K562 (cell line): ENCODE data around the gene TUT1. TPM values are rescaled to one million over a fixed set of nuclear protein-coding genes. Genes with fewer than 3 reads are reported as not detected.

Experiments
- BRD9 ChIP-seq: fragments of 450-650 bp; IDR thresholded peaks from 2 replicates; pipeline ENCODE4 v1.6.1; 2018; ENCODE audit warnings: low read depth; ENCODE audit not compliant: partially characterized antibody
- DDX20 ChIP-seq: fragments of 450-650 bp; IDR thresholded peaks from 2 replicates; pipeline ENCODE4 v1.6.1; 2016; ENCODE audit warnings: missing genetic modification characterization, low read depth, mild to moderate bottlenecking, missing compliant biosample characterization, moderate library complexity
- ETV1 ChIP-seq: fragments of 450-650 bp; conservative IDR thresholded peaks from 2 replicates; pipeline ENCODE4 v1.6.1; 2016; ENCODE audit warnings: missing genetic modification characterization, control low read depth, low read depth, missing compliant biosample characterization
- IRF9 ChIP-seq: fragments of 450-650 bp; IDR thresholded peaks from 2 replicates; pipeline ENCODE4 v1.6.1; 2016; ENCODE audit warnings: missing biosample characterization, missing genetic modification characterization
- MAFF ChIP-seq: IDR thresholded peaks from 2 replicates; pipeline ENCODE4 v1.6.1; 2012; ENCODE audit warnings: low read length, improper control_type of control experiment
- MEF2A ChIP-seq: IDR thresholded peaks from 2 replicates; pipeline ENCODE4 v1.6.1; 2011; ENCODE audit warnings: low read depth, mild to moderate bottlenecking, low read length, moderate library complexity; ENCODE audit not compliant: control insufficient read depth
- NCOR1 ChIP-seq: fragments of 450-650 bp; IDR thresholded peaks from 2 replicates; pipeline ENCODE4 v1.6.1; 2016; ENCODE audit warnings: mild to moderate bottlenecking, moderate library complexity
- NFATC3 ChIP-seq: fragments of 450-650 bp; IDR thresholded peaks from 2 replicates; pipeline ENCODE4 v1.6.1; 2017; ENCODE audit warnings: mild to moderate bottlenecking
- PTTG1 ChIP-seq: fragments of 450-650 bp; IDR thresholded peaks from 2 replicates; pipeline ENCODE4 v1.6.1; 2016; ENCODE audit warnings: low read depth, mild to moderate bottlenecking, missing genetic modification characterization, missing compliant biosample characterization
- SAP30 ChIP-seq: fragments of 200-600 bp; sonication (generic); IDR thresholded peaks from 2 replicates; pipeline ENCODE4 v1.6.1; 2012; ENCODE audit warnings: borderline replicate concordance, low read depth, mild to moderate bottlenecking, moderate library complexity, low read length, control low read depth, inconsistent platforms; ENCODE audit not compliant: insufficient read depth, poor library complexity, severe bottlenecking
- SOX6 ChIP-seq: fragments of 450-650 bp; IDR thresholded peaks from 2 replicates; pipeline ENCODE4 v1.6.1; 2014; ENCODE audit warnings: mild to moderate bottlenecking
- XRCC3 ChIP-seq: fragments of 450-650 bp; IDR thresholded peaks from 2 replicates; pipeline ENCODE4 v1.6.1; 2017; ENCODE audit warnings: mild to moderate bottlenecking, moderate library complexity
- YY1 ChIP-seq, 3 experiments: IDR thresholded peaks; 2 replicates each; pipeline ENCODE4 v1.6.1; 2011; ENCODE audit warnings: low read length in 2 of 3, mild to moderate bottlenecking in 2 of 3, moderate library complexity in 2 of 3, borderline replicate concordance in 1 of 3, control low read depth in 1 of 3, low read depth in 1 of 3; ENCODE audit not compliant: insufficient read depth in 3 of 3, insufficient replicate concordance in 2 of 3, control insufficient read depth in 1 of 3, insufficient read length in 1 of 3; ENCODE audit errors: extremely low read depth in 1 of 3
- ZNF347 ChIP-seq: fragments of 450-650 bp; formaldehyde crosslinking; IDR thresholded peaks from 2 replicates; pipeline ENCODE4 v1.4.0; 2020; ENCODE audit warnings: low read depth, mild to moderate bottlenecking, moderate library complexity
- ZNF79 ChIP-seq: fragments of 250-450 bp; sonication (Bioruptor Pico); IDR thresholded peaks from 2 replicates; pipeline ENCODE4 v1.4.0; 2020; ENCODE audit warnings: low read depth, mild to moderate bottlenecking, moderate library complexity
- polyA plus RNA-seq, 8 experiments: library from polyadenylated mRNA; depleted of rRNA in 4 of 8; stranded (reverse) in 5 of 8; unstranded in 3 of 8; fragments of >200 nt; fragmentation: Nextera tagmentation in 2 of 8; fragmentation: Illumina TruSeq in 1 of 8; extraction: Ambion mirVana in 2 of 8; extraction: Trizol in 1 of 8; gene quantifications; 2 replicates each; pipeline versions ENCODE4 v1.2.1 to v1.2.3, GENCODE V29; 2011 to 2014; ENCODE audit warnings: inconsistent platforms in 1 of 8, missing spikeins in 1 of 8
- total RNA-seq, 7 experiments: library from RNA; depleted of rRNA in 6 of 7; stranded (reverse); fragments of >200 nt in 6 of 7; fragmentation: Illumina TruSeq in 2 of 7; extraction: Trizol in 2 of 7; gene quantifications; 2 replicates each; pipeline versions ENCODE4 v1.2.1 to v1.2.3, GENCODE V29; 2011 to 2021; ENCODE audit warnings: low replicate concordance in 1 of 7
- TF ChIP-seq, protein P1 (sequence below): fragments of 450-650 bp; formaldehyde crosslinking; IDR thresholded peaks from 2 replicates; pipeline ENCODE4 v1.4.0; 2022; ENCODE audit warnings: missing genetic modification characterization
- TF ChIP-seq, protein P2 (sequence below), 2 experiments: fragments of 450-650 bp; IDR thresholded peaks; 2 replicates each; pipeline ENCODE4 v1.6.1; 2018; ENCODE audit warnings: mild to moderate bottlenecking in 2 of 2, low read depth in 1 of 2; ENCODE audit not compliant: partially characterized antibody in 2 of 2

TUT1 gene
- total and polyA plus RNA-seq, 9 of the 15 experiments (the other 6 are each of a cell fraction or from before 2014, with no cell fraction given), result 0.66 to 44.3 (median 15.7) TPM

DNA sequence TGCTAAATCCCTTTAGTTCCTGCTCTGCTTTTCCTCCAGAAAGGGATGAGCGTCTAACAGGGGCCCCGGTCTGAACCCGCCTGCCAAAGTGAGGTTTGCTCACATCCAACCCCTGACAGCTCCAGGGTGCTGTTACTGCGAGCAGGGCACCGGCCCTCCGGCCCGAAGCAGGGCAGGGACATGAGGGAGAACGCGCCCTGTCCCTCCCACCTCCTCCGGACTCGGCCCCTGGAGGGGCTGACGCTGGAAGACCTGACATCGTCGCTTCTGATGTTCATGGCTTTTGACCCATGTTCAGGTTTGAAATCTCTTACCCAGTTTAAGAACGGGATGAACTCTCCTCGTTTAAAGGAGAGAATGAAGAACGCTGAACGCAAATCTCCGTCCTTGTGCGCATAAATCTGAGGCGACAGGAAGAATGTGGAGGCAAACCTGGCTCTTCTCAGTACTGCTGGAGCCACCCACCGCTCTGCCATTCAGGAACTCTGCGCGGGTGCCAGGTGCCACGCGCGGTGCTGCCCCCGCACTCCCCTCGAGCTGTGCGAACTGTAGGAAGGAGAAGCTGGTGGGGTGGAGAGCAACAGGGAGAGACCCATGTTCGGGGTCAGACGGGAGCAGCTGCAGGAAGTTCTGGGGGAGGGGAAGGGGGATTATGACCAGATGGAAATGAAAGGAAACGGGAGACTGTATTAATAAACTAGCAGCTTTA lies 16.8 kb downstream of the TUT1 start (continued):
- TF ChIP-seq SOX6 (no peak), NCOR1 (no peak), BRD9 (no peak), IRF9 (tag) (no peak), ETV1 (tag) (no peak), PTTG1 (tag) (no peak), SAP30 (peak; percentile 48), NFATC3 (no peak), ZNF79 (CRISPR knock-in tag) (no peak), ZNF347 (CRISPR knock-in tag) (no peak), DDX20 (tag) (no peak), MEF2A (no peak), YY1 (IDR thresholded peaks at IDR 0.05; ENCODE audit: borderline replicate concordance in 1 of 3, control insufficient read depth in 1 of 3, extremely low read depth in 1 of 3, insufficient read depth in 3 of 3, insufficient read length in 1 of 3, insufficient replicate concordance in 2 of 3, low read depth in 1 of 3, low read length in 2 of 3) (no peak), XRCC3 (no peak), MAFF (no peak)
- TF ChIP-seq, protein P1, sequence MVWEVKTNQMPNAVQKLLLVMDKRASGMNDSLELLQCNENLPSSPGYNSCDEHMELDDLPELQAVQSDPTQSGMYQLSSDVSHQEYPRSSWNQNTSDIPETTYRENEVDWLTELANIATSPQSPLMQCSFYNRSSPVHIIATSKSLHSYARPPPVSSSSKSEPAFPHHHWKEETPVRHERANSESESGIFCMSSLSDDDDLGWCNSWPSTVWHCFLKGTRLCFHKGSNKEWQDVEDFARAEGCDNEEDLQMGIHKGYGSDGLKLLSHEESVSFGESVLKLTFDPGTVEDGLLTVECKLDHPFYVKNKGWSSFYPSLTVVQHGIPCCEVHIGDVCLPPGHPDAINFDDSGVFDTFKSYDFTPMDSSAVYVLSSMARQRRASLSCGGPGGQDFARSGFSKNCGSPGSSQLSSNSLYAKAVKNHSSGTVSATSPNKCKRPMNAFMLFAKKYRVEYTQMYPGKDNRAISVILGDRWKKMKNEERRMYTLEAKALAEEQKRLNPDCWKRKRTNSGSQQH (CRISPR knock-in tag), result no peak
- TF ChIP-seq, protein P2, sequence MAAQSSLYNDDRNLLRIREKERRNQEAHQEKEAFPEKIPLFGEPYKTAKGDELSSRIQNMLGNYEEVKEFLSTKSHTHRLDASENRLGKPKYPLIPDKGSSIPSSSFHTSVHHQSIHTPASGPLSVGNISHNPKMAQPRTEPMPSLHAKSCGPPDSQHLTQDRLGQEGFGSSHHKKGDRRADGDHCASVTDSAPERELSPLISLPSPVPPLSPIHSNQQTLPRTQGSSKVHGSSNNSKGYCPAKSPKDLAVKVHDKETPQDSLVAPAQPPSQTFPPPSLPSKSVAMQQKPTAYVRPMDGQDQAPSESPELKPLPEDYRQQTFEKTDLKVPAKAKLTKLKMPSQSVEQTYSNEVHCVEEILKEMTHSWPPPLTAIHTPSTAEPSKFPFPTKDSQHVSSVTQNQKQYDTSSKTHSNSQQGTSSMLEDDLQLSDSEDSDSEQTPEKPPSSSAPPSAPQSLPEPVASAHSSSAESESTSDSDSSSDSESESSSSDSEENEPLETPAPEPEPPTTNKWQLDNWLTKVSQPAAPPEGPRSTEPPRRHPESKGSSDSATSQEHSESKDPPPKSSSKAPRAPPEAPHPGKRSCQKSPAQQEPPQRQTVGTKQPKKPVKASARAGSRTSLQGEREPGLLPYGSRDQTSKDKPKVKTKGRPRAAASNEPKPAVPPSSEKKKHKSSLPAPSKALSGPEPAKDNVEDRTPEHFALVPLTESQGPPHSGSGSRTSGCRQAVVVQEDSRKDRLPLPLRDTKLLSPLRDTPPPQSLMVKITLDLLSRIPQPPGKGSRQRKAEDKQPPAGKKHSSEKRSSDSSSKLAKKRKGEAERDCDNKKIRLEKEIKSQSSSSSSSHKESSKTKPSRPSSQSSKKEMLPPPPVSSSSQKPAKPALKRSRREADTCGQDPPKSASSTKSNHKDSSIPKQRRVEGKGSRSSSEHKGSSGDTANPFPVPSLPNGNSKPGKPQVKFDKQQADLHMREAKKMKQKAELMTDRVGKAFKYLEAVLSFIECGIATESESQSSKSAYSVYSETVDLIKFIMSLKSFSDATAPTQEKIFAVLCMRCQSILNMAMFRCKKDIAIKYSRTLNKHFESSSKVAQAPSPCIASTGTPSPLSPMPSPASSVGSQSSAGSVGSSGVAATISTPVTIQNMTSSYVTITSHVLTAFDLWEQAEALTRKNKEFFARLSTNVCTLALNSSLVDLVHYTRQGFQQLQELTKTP (IDR thresholded peaks at IDR 0.05; ENCODE audit: low read depth in 1 of 2, partially characterized antibody in 2 of 2), result no peak
- TF ChIP-seq, all 486 proteins: peak for 42
